IMR-90 (cell line): ENCODE measurements around the gene CLCNKA. TPM values are rescaled to one million over a fixed set of nuclear protein-coding genes. Genes with fewer than 3 reads are reported as not detected.
A peak's percentile ranks its signal among the peaks of the same experiment; 100 is the strongest.
"Not testable (repeated sequence)": the region's sequence is repeated elsewhere in the genome, so short reads cannot be mapped to it uniquely, and the experiment has no call there.

Experiments used
- ATAC-seq: fragments of 200-7000 bp; cut with Tn5 transposase; 2 replicates; pipeline ENCODE4 v1.9.1; 2020; ENCODE audit warnings: low read depth, mild to moderate bottlenecking, moderate library complexity
- BruUV-seq: library from RNA; stranded (reverse); fragments of 400-500 nt; replicated peaks from 2 replicates; lab custom pipeline; 2021; lab: Mats Ljungman, UMichigan
- CTCF ChIA-PET: fragments of 300-600 bp; formaldehyde crosslinking; extraction: SDS; loops from one replicate; lab custom pipeline; 2021; ENCODE audit warnings: antibody characterized with exemption; lab: Yijun Ruan, JAX
- POLR2A ChIA-PET: fragments of 300-600 bp; sonication (Branson Sonifier 250); formaldehyde crosslinking; loops from one replicate; lab custom pipeline; 2022; ENCODE audit warnings: antibody characterized with exemption; ENCODE audit not compliant: unreplicated experiment; lab: Charles Lee
- DNase-seq: peaks from one replicate; pipeline ENCODE4 v3.0.0; 2013
- H2AFZ ChIP-seq: replicated peaks from 2 replicates; pipeline ENCODE3; 2013; ENCODE audit warnings: low read length, mild to moderate bottlenecking; ENCODE audit not compliant: poor library complexity
- H2AK5ac ChIP-seq: 2 replicates; pipeline ENCODE4 v1.6.1; 2013; ENCODE audit warnings: low read depth, low read length, inconsistent platforms
- H2AK9ac ChIP-seq: replicated peaks from 2 replicates; pipeline ENCODE3; 2013; ENCODE audit warnings: mild to moderate bottlenecking, low read depth, low read length, moderate library complexity; ENCODE audit not compliant: poor library complexity
- H2BK120ac ChIP-seq: 2 replicates; pipeline ENCODE4 v1.6.1; 2013; ENCODE audit warnings: low read depth, low read length, inconsistent platforms
- H2BK15ac ChIP-seq: 3 replicates; pipeline ENCODE4 v1.6.1; 2013; ENCODE audit warnings: low read depth, low read length, inconsistent platforms
- H2BK20ac ChIP-seq: 2 replicates; pipeline ENCODE4 v1.6.1; 2013; ENCODE audit warnings: low read depth, mild to moderate bottlenecking, inconsistent platforms, low read length, moderate library complexity
- H2BK5ac ChIP-seq: 2 replicates; pipeline ENCODE4 v1.6.1; 2013; ENCODE audit warnings: mild to moderate bottlenecking, low read depth, low read length, inconsistent platforms; ENCODE audit not compliant: poor library complexity, severe bottlenecking
- H3K14ac ChIP-seq: replicated peaks from 2 replicates; pipeline ENCODE4 v1.6.1; 2013; ENCODE audit warnings: low read depth, low read length, inconsistent platforms
- H3K18ac ChIP-seq: 2 replicates; pipeline ENCODE4 v1.6.1; 2013; ENCODE audit warnings: low read depth, low read length, control low read depth
- H3K23ac ChIP-seq: 2 replicates; pipeline ENCODE4 v1.6.1; 2013; ENCODE audit warnings: low read depth, low read length, inconsistent platforms
- H3K27ac ChIP-seq: 2 replicates; pipeline ENCODE4 v1.5.1; 2013; ENCODE audit warnings: mild to moderate bottlenecking, control low read depth, low read length; ENCODE audit not compliant: insufficient read depth
- H3K27me3 ChIP-seq: 2 replicates; pipeline ENCODE4 v1.6.1; 2013; ENCODE audit warnings: low read length; ENCODE audit not compliant: control insufficient read depth, insufficient read depth
- H3K36me3 ChIP-seq: 2 replicates; pipeline ENCODE4 v1.6.1; 2013; ENCODE audit warnings: low read length, mixed read lengths; ENCODE audit not compliant: control insufficient read depth, insufficient read depth
- H3K4ac ChIP-seq: 2 replicates; pipeline ENCODE4 v1.6.1; 2013; ENCODE audit warnings: low read depth, low read length, inconsistent platforms
- H3K4me1 ChIP-seq: 2 replicates; pipeline ENCODE4 v1.6.1; 2013; ENCODE audit warnings: low read length, mixed read lengths; ENCODE audit not compliant: control insufficient read depth, insufficient read depth
- H3K4me2 ChIP-seq: 2 replicates; pipeline ENCODE4 v1.6.1; 2013; ENCODE audit warnings: low read depth, mild to moderate bottlenecking, control low read depth, low read length, moderate library complexity
- H3K4me3 ChIP-seq: 2 replicates; pipeline ENCODE4 v1.5.1; 2013; ENCODE audit warnings: low read depth, mild to moderate bottlenecking, control low read depth, low read length, moderate library complexity; ENCODE audit not compliant: insufficient read depth
- H3K56ac ChIP-seq: 2 replicates; pipeline ENCODE4 v1.6.1; 2013; ENCODE audit warnings: low read length, inconsistent platforms; ENCODE audit not compliant: insufficient read depth; ENCODE audit errors: extremely low read depth
- H3K79me1 ChIP-seq, 2 experiments: 2 replicates each; pipeline ENCODE4 v1.6.1; 2013; ENCODE audit warnings: low read length in 2 of 2, inconsistent platforms in 1 of 2, low read depth in 1 of 2
- H3K9ac ChIP-seq: 2 replicates; pipeline ENCODE4 v1.6.1; 2013; ENCODE audit warnings: low read depth, low read length, control low read depth
- H3K9me1 ChIP-seq: 2 replicates; pipeline ENCODE4 v1.6.1; 2013; ENCODE audit warnings: low read length, inconsistent platforms; ENCODE audit not compliant: insufficient read depth
- H3K9me3 ChIP-seq: 2 replicates; pipeline ENCODE4 v1.6.1; 2013; ENCODE audit warnings: low read length; ENCODE audit not compliant: control insufficient read depth, insufficient read depth
- H4K20me1 ChIP-seq: 2 replicates; pipeline ENCODE4 v1.6.1; 2013; ENCODE audit warnings: low read length, inconsistent platforms; ENCODE audit not compliant: insufficient read depth
- H4K5ac ChIP-seq: 2 replicates; pipeline ENCODE4 v1.6.1; 2013; ENCODE audit warnings: mild to moderate bottlenecking, low read depth, low read length, control low read depth
- H4K8ac ChIP-seq, 2 experiments: 2 replicates each; pipeline ENCODE4 v1.6.1; 2013; ENCODE audit warnings: low read depth in 2 of 2, low read length in 2 of 2, control low read depth in 1 of 2, inconsistent platforms in 1 of 2
- H4K91ac ChIP-seq: 2 replicates; pipeline ENCODE4 v1.6.1; 2013; ENCODE audit warnings: low read depth, low read length, inconsistent platforms; ENCODE audit not compliant: insufficient read depth
- MXI1 ChIP-seq: IDR thresholded peaks from 2 replicates; pipeline ENCODE4 v1.6.1; 2012; ENCODE audit warnings: low read depth, mild to moderate bottlenecking, low read length, moderate library complexity, borderline replicate concordance
- NFE2L2 ChIP-seq: fragments of 150-350 bp; IDR thresholded peaks from 2 replicates; pipeline ENCODE4 v1.6.1; 2016; ENCODE audit warnings: low read depth, mild to moderate bottlenecking, low read length
- SMC3 ChIP-seq: fragments of 150-350 bp; IDR thresholded peaks from 2 replicates; pipeline ENCODE4 v1.6.1; 2016; ENCODE audit warnings: low read depth, mild to moderate bottlenecking, antibody characterized with exemption, low read length, moderate library complexity
- WGBS, 2 experiments: methylation state at CpG; one replicate each; pipeline versions ENCODE4 v1.1.5 to v1.1.7; 2013; ENCODE audit warnings: missing lambda C conversion rate in 2 of 2; ENCODE audit not compliant: insufficient read length in 1 of 2; ENCODE audit errors: extremely low coverage in 2 of 2; 5-methylcytosine and 5-hydroxymethylcytosine counted together
- dilution Hi-C: fragments of 300-500 bp; cut with HindIII; formaldehyde crosslinking; loops from one replicate; pipeline ENCODE4 v1.14.3; 2018; ENCODE audit warnings: low sequenced_read_pairs; ENCODE audit not compliant: unreplicated experiment
- in situ Hi-C: fragments of 300-500 bp; cut with MboI; formaldehyde crosslinking; loops from 3 replicates; pipeline ENCODE4 v1.14.3; 2019; ENCODE audit warnings: low sequenced_read_pairs, inconsistent platforms, mixed read lengths
- intact Hi-C: fragments of 100-400 bp; cut with micrococcal nuclease; formaldehyde crosslinking; loops from 2 replicates; pipeline ENCODE4 v1.10.0; 2022
- polyA plus RNA-seq, 3 experiments: library from polyadenylated mRNA; depleted of rRNA; stranded (reverse); fragments of >200 nt; gene quantifications; 2 replicates each; pipeline ENCODE4 v1.2.3, GENCODE V29; 2012; ENCODE audit warnings: low replicate concordance in 1 of 3
- total RNA-seq: library from RNA; depleted of rRNA; stranded (reverse); fragments of >200 nt; gene quantifications from 2 replicates; pipeline ENCODE4 v1.2.3, GENCODE V29; 2012

The CLCNKA gene
- total and polyA plus RNA-seq, 2 of the 4 experiments (the other 2 are of a cell fraction) = 0.05 TPM; not detected in 1

- peak; percentile 61 for TF ChIP-seq MXI1
- 0 out of 2 replicates have a peak, but pooled peaks have one; percentile 8 for TF ChIP-seq SMC3
- no peak for TF ChIP-seq NFE2L2
These were observed 45.8 kb upstream of the CLCNKA start, which contains the start of gene ZBTB17 (continued) for GRCh38 chr1:15975805-15976680.

DNA sequence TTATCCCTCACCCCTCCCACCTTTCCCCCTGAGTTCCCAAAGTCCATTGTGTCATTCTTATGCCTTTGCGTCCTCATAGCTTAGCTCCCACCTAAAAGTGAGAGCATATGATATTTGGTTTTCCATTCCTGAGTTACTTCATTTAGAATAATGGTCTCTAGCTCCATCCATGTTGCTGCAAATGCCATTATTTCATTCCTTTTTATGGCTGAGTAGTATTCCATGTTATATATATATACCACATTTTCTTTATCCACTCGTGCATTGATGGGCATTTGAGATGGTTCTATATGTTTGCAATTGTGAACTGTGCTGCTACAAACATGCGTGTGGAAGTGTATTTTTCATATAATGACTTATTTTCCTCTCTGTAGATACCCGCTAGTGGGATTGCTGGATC lies 43.9 kb upstream of the CLCNKA start:
- Histone ChIP-seq H3K79me1 (peaks cover 11 to 25% of the 10 kb centered on the region in 2 experiments; a peak in 3 of 4 replicates), H4K20me1 (peaks cover 17% of the 10 kb centered on the region)
- H2AFZ ChIP-seq, intact Hi-C loops, H4K5ac ChIP-seq, H3K56ac ChIP-seq, H4K91ac ChIP-seq, H3K23ac ChIP-seq, H3K4me2 ChIP-seq, H3K36me3 ChIP-seq, H3K9ac ChIP-seq, in situ Hi-C loops, CTCF ChIA-PET, H3K9me3 ChIP-seq, H2BK15ac ChIP-seq, H4K8ac ChIP-seq, H3K18ac ChIP-seq, H3K9me1 ChIP-seq, H3K4me1 ChIP-seq, H2AK5ac ChIP-seq, H2BK120ac ChIP-seq, dilution Hi-C loops, H2AK9ac ChIP-seq, ATAC-seq, BruUV-seq, H2BK5ac ChIP-seq, H3K27ac ChIP-seq, POLR2A ChIA-PET, H2BK20ac ChIP-seq, H3K4ac ChIP-seq, H3K14ac ChIP-seq, H3K27me3 ChIP-seq, DNase-seq, H3K4me3 ChIP-seq: not testable (repeated sequence)
- WGBS, 2 experiments = no CpG with 5 or more reads among the region's 4 CpGs
